ENCODE data around the gene WDR5. TPM values are rescaled to one million over a fixed set of nuclear protein-coding genes. Genes with fewer than 3 reads are reported as not detected.
A peak's percentile ranks its signal among the peaks of the same experiment; 100 is the strongest.

The WDR5 gene
- total and polyA plus RNA-seq, 2 experiments from 2014 or later: 37.0 to 56.6 TPM

GRCh38 chr9:134138292-134138691 is 2.4 kb downstream of the WDR5 start (continued):
- TF ChIP-seq ZNF462 (CRISPR knock-in tag; IDR thresholded peaks at IDR 0.05) (no peak), ETS1 (IDR thresholded peaks at IDR 0.05) (no peak), EZH2 (IDR thresholded peaks at IDR 0.05; ENCODE audit: low read depth, unreplicated experiment) (no peak), ZNF331 (CRISPR knock-in tag; IDR thresholded peaks at IDR 0.05; ENCODE audit: low read depth) (no peak), POLR2AphosphoS5 (IDR thresholded peaks at IDR 0.05; ENCODE audit: low read depth) (no peak)

GRCh38 chr9:134139081-134139480 is 3.2 kb downstream of the WDR5 start:
- H3K36me3 Mint-ChIP-seq (ENCODE audit: low read depth): peaks cover 51% of the 10 kb centered on the region
- H4K20me1 ChIP-seq (replicated peaks; ENCODE audit: insufficient read depth): peaks cover 24% of the 10 kb centered on the region
- peaks cover 5% of the 10 kb centered on the region for H3K27me3 Mint-ChIP-seq (ENCODE audit: insufficient read depth, low read depth, poor library complexity)
- H3K4me2 ChIP-seq: 0 out of 2 replicates have a peak overlapping the region, but pooled peaks have one; percentile 43
- peaks cover 17% of the 10 kb centered on the region; the same call in 1 of the 2 replicates for H3K36me3 ChIP-seq (ENCODE audit: insufficient read depth)
- H3K27ac Mint-ChIP-seq: peak overlapping the region; percentile 9; the same call in 1 of the 2 replicates
- H3K4me1 ChIP-seq (ENCODE audit: insufficient read depth): peaks cover 17% of the 10 kb centered on the region
- no peaks in the 10 kb centered on the region for H3K27me3 ChIP-seq (ENCODE audit: insufficient read depth)
- peak overlapping the region; percentile 94; the same call in 1 of the 2 replicates for H3K4me3 ChIP-seq
- H3K4me1 Mint-ChIP-seq: peaks cover 23% of the 10 kb centered on the region
- H3K4me3 Mint-ChIP-seq: 0 out of 3 replicates have a peak overlapping the region, but pooled peaks have one; percentile 27
- H2AFZ ChIP-seq: no peak overlapping the region
- H3K79me2 ChIP-seq (replicated peaks; ENCODE audit: insufficient read depth): peaks cover 42% of the 10 kb centered on the region
- no peaks in the 10 kb centered on the region for H3K9me2 ChIP-seq (ENCODE audit: insufficient read depth)
- H3K9me3 Mint-ChIP-seq: no peaks in the 10 kb centered on the region
- ATAC-seq (no peak), DNase-seq (ENCODE audit: low spot score) (no peak)
- 0 out of 2 replicates have a peak overlapping the region, but pooled peaks have one; percentile 69 for H3K27ac ChIP-seq (ENCODE audit: low read depth)
- H3F3A ChIP-seq (replicated peaks; ENCODE audit: low read depth): no peaks in the 10 kb centered on the region
- TF ChIP-seq EZH2phosphoT487 (IDR thresholded peaks at IDR 0.05; ENCODE audit: unreplicated experiment) (no peak), JUNB (IDR thresholded peaks at IDR 0.05; ENCODE audit: unreplicated experiment) (no peak), ZNF331 (CRISPR knock-in tag; IDR thresholded peaks at IDR 0.05; ENCODE audit: low read depth) (no peak), STAT1 (IDR thresholded peaks at IDR 0.05; ENCODE audit: unreplicated experiment) (no peak), REST (IDR thresholded peaks at IDR 0.05; ENCODE audit: unreplicated experiment) (no peak), ZNF114 (CRISPR knock-in tag; IDR thresholded peaks at IDR 0.05) (no peak), CREB1 (CRISPR knock-in tag; IDR thresholded peaks at IDR 0.05; ENCODE audit: low read depth) (no peak)
